Epithelial cell of esophagus (primary cell): Measurements from ENCODE around the gene NTSR2.

Source experiments
- DNase-seq: peaks from one replicate; pipeline ENCODE4 v3.0.0; 2010; ENCODE audit warnings: low read depth
- H3K4me3 ChIP-seq: 2 replicates; pipeline ENCODE4 v1.5.1; 2011; ENCODE audit warnings: mild to moderate bottlenecking, low read length, control low read depth
- TF ChIP-seq, protein P1 (sequence below): IDR thresholded peaks from 2 replicates; pipeline ENCODE4 v1.5.1; 2011; ENCODE audit warnings: low read depth, mild to moderate bottlenecking, low read length, control low read depth, inconsistent platforms; ENCODE audit not compliant: insufficient read depth; ENCODE audit errors: missing control alignments

NTSR2 gene

DNA sequence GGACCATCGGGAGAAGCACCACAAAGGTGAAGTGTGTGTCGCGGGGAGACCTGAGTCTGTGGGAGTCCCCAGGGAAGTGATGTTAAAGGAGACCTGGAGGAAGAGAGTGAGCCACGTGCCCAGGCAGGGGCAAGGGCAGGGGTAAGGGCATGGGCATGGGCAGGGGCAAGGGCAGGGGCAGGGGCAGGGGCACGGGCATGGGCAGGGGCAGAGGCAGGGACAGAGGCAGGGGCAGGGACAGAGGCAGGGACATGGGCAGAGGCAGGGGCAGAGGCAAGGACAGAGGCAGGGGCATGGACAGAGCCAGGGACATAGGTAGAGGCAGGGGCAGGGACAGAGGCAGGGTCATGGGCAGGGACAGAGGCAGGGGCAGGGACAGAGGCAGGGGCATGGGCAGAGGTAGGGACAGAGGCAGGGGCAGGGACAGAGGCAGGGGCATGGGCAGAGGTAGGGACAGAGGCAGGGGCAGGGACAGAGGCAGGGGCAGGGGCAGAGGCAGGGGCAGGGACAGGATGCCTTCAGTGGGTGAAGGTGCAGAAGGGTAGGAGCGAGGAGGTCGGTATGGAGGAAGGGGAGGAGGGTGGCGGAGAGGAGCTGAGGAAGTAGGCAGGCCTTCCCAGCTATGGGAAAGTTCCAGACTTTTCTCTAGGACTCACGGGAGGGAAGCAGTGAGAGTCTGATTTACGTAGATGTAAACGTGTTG is 33.3 kb downstream of the NTSR2 start:
- no peak overlapping the region for H3K4me3 ChIP-seq
- no peak for DNase-seq
- TF ChIP-seq, protein P1, sequence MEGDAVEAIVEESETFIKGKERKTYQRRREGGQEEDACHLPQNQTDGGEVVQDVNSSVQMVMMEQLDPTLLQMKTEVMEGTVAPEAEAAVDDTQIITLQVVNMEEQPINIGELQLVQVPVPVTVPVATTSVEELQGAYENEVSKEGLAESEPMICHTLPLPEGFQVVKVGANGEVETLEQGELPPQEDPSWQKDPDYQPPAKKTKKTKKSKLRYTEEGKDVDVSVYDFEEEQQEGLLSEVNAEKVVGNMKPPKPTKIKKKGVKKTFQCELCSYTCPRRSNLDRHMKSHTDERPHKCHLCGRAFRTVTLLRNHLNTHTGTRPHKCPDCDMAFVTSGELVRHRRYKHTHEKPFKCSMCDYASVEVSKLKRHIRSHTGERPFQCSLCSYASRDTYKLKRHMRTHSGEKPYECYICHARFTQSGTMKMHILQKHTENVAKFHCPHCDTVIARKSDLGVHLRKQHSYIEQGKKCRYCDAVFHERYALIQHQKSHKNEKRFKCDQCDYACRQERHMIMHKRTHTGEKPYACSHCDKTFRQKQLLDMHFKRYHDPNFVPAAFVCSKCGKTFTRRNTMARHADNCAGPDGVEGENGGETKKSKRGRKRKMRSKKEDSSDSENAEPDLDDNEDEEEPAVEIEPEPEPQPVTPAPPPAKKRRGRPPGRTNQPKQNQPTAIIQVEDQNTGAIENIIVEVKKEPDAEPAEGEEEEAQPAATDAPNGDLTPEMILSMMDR, result no peak

DNA sequence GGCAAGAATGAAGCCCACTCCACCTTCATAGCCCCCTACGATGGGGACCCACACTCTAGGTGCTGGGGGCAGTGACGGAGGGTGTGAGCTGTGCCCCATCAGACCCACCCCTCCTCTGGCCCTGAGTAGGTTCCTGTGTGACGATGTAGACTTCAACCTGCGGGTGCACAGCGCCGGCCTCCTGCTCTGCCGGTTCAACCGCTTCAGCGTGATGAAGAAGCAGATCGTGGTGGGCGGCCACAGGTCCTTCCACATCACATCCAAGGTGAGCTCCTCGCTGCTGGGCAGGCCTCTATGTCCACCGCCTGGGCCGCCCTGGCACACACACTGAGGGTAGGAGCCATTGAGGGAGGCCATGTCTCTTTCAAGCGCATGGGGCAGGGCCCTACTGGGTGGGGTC is 34.9 kb downstream of the NTSR2 start:
- TF ChIP-seq, protein P1, result no peak
- H3K4me3 ChIP-seq, result no peak overlapping the region
- DNase-seq, result no peak

DNA sequence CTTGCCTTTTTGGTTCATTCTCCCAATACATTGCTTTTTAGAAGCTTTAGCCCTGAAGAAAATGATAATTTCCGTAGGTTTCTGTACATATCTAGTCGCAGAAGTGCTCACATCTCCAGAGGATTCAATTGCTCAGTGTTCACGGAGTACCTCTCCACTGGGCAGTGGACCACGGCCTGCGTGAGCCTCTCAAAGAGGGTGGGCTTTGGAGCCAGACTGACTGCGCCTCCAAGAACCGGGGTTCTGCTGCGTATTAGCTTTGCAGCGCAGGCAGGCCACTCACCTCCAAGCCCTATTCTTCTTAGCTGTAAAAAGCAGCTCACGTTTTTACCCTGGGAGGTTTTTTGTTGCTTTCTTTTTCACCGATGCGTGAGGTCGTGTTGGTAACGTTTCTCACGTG is 35.4 kb downstream of the NTSR2 start:
- TF ChIP-seq, protein P1, result no peak
- no peak overlapping the region for H3K4me3 ChIP-seq
- no peak for DNase-seq

DNA sequence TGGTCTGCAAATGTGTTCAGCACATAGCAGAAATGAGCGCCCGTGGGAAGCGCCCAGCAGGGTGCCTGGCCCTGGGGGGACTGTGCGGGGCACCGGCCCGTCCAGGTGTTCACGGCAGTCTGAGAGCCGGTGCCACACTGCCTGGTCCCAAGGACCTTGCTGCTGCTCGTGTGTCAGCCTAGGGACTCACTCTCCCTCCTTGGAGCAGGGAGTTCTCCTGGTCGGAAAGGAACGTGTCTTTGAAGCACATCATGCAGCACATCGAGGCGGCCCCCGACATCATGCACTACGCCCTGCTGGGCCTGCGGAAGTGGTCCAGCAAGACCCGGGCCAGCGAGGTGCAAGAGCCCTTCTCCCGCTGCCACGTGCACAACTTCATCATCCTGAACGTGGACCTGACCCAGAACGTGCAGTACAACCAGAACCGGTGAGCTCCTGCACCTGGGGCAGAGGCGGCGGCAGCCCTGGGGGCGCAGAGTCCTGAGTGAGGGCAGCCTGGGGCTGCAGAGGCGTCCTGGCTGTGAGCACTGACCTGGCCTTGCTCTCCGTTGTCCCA is 36.0 kb downstream of the NTSR2 start:
- TF ChIP-seq, protein P1, result no peak
- no peak overlapping the region for H3K4me3 ChIP-seq
- no peak for DNase-seq

DNA sequence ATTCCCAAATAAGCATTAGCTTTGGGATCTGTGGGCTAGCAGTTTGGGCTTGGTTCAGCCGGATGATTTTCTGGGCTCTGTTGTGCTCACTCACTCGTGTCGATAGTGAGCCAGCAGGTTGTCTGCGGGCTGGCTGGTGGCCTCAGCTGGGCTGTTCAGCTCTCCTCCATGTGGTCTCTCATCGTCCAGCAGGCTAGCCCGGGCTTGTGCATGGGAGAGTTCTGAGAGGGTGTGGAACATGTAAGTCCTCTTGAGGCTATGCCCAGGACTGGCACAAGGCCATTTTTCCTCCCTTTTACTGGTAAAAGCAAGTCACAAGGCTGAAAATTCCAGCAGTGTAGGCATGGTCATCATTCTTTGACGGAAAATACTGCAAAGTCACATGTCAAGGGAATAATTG is 38.5 kb downstream of the NTSR2 start:
- H3K4me3 ChIP-seq, result no peak overlapping the region
- peak; percentile 65 for DNase-seq
- TF ChIP-seq, protein P1, result no peak

DNA sequence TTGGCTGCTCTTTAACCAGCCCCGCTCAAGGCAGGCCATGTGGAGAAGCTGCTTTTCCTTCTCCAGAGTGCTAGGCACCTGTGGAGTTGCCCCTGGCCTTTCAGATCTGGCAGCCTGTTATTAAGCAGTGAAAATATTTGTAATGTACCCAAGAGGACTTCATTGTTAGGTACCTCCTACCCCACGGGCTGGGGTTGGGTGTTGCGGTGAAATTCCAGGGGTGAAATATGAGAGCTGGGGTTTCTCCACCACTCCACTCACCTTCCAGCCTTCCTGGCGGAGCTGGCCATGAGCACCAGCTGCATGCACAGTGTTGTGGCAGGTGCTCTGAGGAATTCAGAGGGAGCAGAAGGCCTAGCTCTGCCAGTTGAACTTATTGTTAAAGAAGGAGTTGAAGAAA is 39.1 kb downstream of the NTSR2 start:
- no peak for DNase-seq
- H3K4me3 ChIP-seq, result no peak overlapping the region
- TF ChIP-seq, protein P1, result no peak

DNA sequence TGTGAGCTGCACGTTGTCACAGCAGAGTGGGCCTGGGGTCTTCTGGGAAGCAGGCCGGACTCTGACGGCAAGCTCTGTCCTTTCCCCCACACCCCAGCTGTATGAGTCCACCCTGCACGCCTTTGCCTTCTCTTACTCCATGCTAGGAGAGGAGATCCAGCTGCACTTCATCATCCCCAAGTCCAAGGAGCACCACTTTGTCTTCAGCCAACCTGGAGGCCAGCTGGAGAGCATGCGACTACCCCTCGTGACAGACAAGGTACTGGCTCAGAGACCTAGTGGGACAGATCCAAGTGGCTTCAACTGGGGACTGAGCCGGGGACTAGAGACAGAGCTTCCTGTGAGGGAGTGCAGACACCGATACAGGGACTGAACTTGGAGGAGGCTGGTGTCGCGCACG is 40.1 kb downstream of the NTSR2 start:
- TF ChIP-seq, protein P1, result no peak
- DNase-seq, result no peak
- H3K4me3 ChIP-seq, result no peak overlapping the region
